Raji (cell line): Measurements from ENCODE around the gene SDHB.
A peak's percentile ranks its signal among the peaks of the same experiment; 100 is the strongest.

ENCODE experiments used
- POLR2A ChIP-seq: IDR thresholded peaks from 2 replicates; pipeline ENCODE4 v1.6.1; 2011; ENCODE audit warnings: low read depth, low read length, control low read depth; ENCODE audit not compliant: insufficient read depth

Gene SDHB

DNA sequence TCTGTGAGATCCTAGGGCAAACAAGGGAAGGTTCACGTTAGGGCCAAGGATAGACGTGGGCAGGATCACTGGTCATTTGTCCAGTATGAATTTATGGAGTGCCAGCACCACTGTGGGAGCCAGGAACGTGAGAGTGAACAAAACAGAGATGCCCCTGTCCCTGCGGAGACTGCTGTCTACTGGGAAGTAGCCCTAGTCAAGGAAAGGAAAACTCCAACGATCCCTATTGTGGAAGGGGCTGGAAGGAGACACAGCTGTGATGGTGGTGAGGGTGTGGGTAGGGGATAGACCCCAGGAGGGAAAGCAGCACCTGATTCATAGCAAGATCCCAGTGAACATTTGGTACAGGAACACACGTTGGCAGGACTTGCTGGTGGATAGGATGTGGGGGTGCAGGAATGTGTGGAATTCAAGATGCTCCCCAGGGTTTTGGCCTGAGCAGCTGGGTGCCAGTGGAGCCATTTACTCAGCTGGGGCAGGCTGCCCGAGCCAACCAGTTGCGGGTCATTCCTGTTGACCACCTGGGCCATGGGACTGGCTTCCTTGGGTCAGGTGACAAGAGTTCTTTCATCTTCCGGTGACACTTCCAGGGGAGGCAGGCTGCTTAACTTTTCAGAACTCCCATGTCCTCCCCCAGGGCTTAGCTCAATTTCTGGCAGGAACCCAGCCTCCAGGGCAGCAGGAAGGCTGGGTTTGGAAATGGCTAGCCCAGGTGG lies 40.9 kb downstream of the SDHB start:
- TF ChIP-seq POLR2A, result no peak

DNA sequence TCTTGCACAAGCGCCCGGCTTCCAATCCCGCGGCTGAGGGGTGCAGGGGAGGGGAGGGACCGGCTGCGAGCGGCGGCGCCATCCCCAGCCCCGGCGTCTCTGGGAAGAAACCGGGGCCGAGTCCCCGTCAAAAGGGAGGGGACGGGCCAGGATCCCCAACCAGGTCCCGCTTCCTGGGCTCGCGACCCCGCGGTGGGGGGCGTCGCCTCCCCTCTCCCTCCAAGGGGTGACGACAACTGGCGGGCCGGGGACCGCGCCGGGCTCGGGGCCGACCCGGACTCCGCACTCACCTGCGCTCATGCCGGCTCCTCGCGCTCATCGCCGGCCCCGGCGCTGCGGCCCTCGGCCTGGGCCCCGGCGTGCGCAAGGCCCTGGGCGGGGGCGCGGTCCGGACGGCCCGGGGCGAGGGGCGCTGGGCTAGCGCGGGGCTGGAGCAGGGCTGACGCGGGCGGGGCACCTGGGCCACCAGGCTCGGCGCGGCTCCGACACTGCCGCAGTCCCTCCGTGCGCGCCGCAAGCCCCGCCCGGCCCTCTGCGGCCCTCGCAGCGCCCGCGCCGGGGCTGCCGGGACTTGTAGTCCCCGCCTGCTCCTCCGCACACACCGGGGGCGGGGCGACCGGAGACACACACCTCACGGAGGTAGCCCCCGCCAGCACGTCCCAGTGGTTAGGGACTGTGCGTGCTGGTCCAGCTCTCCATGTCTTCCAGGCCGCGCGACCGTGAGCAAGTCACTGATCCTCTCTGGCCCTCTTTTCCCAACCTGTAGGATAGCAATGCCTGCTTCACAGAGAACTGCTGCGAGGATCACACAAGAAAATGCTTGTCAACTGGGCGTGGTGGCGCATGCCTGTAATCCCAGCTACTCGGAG lies 42.2 kb downstream of the SDHB start, which contains the start of gene ATP13A2:
Gene ATP13A2 (minus strand): TSS at position 490 of the 869 bp plus-strand sequence. CDS start 190 bp downstream, at position 300.
- peak; percentile 75 for TF ChIP-seq POLR2A

DNA sequence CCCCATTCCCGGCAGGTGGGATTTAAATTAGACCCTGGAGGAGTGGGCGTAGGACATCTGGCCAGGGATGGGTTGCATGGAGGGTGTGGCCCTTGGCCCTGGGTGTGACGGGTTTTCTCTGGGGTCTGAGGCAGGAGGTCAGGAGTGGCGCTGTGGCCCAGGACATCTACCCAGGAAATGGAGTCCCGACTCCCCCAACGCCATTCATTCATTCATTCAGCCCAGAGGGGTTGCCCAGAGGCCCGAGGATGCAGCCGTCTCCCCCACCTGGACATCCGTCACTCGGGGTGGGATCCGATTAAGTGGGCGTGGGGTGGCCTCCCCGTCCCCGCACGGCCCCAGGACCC lies 42.8 kb downstream of the SDHB start:
- no peak for TF ChIP-seq POLR2A

DNA sequence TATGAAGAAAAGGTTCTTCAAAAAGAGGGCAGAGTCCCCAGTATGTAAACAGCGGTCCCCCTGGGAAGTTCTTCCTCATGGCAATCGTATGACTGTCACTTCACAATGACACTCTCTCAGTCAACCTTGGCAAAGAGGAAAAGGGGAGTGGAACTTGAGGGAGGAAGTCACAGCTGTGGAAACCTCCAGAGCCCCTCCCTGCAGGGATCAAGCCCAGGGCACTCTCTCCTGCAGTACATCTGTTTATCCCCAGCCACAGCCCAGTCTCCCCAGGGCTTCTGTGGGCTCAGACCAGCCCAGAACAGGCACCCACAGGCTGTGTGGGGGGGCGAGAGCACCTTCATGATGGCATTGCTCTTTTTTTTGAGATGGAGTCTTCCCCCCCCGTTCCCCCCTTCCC lies 44.1 kb downstream of the SDHB start:
- TF ChIP-seq POLR2A, result no peak

DNA sequence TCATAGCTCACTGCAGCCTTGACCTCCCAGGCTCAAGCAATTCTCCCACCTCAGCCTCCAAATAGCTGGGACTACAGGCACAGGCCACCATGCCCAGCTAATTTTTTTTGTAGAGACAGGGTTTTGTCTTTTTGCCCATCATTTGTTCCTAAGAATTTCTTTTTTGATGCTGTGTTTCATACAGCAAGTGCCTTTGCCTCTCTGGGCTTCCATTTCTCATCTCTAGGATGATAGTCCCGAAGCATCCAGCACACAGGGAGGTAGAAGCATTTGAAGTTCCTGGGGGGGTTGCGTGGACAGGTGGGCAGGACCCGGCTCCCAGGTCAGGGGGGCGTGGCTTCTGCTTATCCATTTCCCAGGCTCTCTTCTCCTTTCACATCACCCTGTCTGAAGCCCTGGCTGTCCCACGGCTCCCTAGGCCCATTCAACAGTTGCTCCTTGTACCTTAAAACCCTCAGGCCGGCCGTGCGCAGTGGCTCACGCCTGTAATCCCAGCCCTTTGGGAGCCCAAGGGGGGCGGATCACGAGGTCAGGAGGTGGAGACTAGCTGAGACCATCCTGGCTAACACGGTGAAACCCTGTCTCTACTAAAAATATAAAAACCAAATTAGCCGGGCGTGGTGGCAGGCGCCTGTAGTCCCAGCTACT lies 45.5 kb downstream of the SDHB start:
- no peak for TF ChIP-seq POLR2A

DNA sequence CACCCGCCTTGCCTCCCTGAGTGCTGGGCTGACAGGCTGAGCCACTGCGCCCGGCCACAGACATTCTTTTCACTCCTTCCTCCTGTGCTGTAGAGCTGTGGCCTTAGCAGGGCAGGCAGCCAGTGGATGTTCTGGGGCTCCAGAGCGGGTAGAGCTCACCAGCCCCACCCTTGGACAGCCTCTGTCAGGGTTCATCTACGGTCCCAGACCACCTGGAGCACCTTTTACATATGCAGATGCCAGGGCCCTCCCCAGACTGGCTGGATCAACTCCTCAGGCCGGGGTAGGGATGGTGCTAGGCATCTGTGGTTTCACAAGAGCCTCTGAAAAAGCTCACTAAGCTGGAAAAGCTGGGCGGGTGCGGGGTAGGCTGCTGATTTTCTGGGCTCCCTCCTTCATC lies 46.7 kb downstream of the SDHB start:
- no peak for TF ChIP-seq POLR2A

DNA sequence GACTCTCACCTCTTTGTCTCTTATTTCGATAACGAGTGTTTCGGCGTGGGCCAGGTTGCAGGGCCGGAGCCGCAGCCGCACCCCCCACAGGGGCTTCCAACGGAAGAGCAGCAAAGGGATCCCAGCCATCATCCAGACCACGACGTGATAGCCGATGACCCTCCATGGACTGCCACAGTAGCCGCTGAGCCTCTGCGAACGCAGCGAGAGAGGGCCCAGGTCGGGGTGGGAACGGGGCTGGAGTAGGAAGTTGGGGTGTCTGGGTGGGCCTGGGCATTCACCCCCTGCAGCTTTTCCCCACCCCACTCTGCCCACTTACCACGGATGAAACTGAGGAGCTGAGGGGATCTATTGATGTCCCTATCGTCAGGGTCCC lies 48.5 kb downstream of the SDHB start:
- TF ChIP-seq POLR2A, result no peak

DNA sequence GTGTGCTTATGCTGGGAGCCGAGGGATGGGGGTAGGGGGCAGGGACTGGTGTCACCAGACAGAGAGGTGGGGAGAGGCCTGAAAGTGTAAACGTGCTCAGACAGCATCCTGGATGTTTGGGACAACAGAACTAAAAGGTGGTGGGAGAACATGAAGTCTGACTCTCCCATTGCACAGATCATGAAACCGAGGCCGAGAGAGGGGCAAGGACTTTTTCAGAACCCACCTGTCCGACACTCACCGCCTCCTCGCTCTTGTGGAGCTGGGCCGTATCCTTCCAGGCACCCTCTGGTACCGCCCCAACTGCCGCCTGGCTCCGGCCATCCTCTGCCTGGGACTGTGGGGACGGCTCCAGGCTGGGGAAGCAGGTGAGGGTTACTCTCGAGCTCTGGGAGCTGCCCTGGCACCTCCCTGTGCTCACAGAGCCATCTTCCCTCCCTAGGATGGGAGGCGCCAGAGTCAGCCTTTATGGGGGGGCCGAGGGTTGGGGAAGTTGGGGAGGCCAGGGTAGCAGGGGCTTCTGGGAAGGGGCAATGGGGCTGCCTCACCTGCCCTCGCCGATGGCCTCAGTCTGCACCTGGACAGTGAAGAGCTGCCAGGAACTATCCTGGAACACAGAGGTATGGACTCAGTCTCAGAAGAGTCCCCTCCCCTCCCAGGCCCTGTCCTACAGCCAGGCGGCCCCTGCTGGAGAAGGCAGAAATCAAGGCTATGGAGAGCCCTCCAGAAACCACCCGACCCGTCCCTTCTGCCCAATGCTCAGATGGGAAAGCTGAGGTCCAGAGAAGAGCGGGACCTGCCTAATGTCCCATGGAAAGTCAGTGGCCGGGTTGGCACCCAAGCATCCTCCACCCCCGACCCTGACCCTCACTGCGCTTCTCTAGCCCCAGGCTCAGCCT lies 49.1 kb downstream of the SDHB start:
- TF ChIP-seq POLR2A, result no peak

DNA sequence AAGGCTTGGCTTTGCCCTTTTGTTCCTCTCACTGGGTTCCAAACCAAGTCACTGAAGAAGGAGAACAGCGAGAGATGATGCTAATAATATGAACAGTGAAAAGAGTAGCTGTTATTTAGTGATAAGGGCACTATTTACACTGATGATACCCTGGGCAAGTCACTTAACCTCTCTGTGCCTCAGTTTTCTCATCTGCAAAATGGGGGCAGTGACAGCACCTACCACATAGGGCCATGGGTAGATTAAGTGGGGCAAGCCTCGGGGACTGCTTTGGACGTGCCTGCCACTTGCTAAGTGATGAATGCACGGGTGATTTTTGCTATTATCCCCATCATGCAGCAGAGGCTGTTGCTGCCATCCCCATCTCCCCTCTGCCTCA lies 51.3 kb downstream of the SDHB start:
- TF ChIP-seq POLR2A, result no peak

DNA sequence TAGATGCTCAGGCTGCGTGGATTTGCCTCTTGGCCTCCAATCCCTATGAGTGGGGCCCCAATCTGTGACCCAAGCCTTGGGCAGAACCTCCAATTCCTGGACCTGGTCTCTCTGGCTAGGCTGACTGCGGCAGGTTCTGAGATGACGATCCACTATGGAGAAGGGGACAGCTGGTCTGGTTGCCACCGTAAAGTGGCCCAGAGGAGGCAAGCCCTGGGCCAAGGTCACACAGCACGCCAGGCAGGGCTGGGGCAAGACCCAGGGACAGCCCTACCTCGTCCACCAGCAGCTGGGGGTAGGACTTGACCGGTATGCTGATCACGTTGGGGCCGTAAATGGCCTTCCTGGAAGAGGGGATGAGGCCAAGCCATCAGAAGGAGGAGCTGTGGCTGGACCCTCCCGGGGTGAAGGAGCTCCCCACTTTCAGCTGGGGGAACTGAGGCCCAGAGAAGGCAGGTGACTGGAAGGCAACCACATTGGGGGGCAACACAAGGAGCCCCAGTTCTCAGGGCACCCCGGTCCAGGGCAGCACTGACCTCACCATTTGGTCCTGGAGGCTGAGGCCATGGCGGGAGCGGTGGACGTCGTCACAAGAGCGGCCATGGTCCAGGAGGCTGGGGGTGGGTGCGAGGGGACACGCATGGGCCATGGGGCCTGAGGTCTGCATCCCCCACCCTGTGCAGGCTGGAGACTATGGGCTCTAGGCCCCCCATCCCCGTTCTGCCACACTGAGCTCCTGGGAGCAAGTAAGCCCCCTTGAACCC lies 51.9 kb downstream of the SDHB start:
- TF ChIP-seq POLR2A, result no peak

DNA sequence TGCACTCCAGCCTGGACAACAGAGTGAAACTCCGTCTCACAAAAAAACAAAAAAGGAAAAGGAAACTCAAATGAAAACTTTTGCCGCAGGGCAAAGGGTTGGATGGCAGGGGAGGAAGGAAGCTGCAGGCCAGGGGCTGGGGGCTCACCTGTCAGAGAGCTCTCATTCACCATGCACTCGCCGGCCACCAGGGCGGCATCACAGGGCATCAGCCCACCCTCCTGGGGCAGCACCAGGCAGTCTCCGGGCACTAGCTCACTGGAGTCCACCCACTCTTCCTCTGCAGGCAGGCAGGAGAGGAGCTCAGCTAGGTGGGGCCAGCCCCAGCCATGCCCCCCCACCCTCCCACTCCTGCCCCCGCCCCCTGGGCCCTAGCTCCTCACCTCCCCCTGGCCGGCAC lies 54.0 kb downstream of the SDHB start:
- no peak for TF ChIP-seq POLR2A

DNA sequence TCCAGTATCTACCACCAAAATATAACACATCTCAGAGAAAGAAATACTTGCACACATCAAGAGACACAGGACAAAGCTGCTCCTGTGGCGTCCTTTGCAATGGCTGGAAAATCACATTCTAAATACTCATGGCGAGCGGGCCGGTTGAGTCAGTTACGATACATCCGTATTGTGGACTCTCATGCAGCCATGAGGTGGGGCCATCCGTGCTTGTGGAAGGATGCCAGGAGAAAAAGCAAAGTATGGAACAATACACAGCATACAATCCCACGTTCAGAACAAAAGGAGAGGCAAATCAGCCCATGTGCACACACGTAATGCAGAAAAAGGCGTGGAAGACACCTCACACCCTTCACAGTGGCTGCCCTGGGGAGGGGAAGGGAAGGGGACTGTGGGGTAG lies 55.2 kb downstream of the SDHB start:
- TF ChIP-seq POLR2A, result no peak

DNA sequence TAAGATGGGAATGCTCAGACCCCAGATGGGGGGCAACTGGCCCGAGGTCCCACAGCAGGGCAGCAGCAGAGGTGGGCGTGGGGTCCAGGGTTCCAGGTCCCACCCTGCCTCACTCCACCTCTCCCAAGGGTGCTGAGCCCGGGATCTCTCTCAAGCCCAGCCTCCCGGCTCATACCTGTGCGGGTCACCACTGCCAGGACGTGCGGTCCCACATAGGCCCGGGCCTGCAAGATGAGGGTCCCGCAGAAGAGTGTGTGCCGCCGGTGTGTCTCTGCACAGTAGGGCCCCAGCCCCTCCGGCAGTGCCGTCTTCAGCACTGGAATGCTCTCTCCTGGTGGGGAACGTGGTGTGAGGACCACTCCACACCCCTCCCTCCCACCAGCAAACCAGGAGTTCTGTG lies 57.0 kb downstream of the SDHB start:
- no peak for TF ChIP-seq POLR2A

DNA sequence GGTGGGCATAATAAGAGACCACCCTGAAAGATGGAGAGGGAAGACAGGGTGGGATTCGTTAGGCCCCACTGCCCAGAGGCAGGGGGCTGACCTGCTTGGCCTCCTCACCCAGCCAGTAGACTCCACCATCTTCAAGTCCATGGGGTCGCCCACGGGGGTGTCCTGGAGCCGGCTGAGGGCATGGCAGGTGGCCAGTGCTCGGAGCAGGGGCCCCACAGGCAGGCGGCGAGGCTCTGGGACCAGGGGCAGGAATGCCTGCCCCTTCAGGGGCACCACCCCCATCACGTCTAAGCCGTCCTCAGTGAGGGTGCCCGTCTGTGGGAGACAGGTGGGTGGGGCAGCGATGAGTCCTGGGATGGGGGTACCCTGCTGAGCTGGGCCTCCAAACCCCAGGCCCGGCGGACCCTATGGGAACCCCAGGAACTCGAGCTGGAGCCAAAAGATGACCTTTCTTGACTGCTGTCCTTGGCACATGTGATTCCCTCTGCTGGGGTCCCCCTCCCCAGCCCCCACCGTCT lies 60.3 kb downstream of the SDHB start:
- no peak for TF ChIP-seq POLR2A
